Mesendoderm (in vitro differentiated cells): ENCODE results near the gene RPL22L1.
A peak's percentile ranks its signal among the peaks of the same experiment; 100 is the strongest.

Experiments
- DNase-seq: peaks from one replicate; pipeline ENCODE4 v3.0.0; 2013
- H2AK5ac ChIP-seq: 2 replicates; pipeline ENCODE4 v1.6.1; 2013; ENCODE audit warnings: low read length, inconsistent platforms
- H2BK120ac ChIP-seq: 2 replicates; pipeline ENCODE4 v1.6.1; 2013; ENCODE audit warnings: low read depth, mild to moderate bottlenecking, low read length, moderate library complexity, mixed read lengths
- H2BK15ac ChIP-seq: replicated peaks from 2 replicates; pipeline ENCODE4 v1.6.1; 2013; ENCODE audit warnings: low read depth, mild to moderate bottlenecking, moderate library complexity
- H2BK5ac ChIP-seq: 2 replicates; pipeline ENCODE4 v1.6.1; 2013; ENCODE audit warnings: low read length, inconsistent platforms
- H3K18ac ChIP-seq: 2 replicates; pipeline ENCODE4 v1.6.1; 2013; ENCODE audit warnings: mild to moderate bottlenecking, low read length, mixed read lengths
- H3K23ac ChIP-seq: one replicate; pipeline ENCODE4 v1.6.1; 2013; ENCODE audit warnings: low read length
- H3K27ac ChIP-seq: 2 replicates; pipeline ENCODE4 v1.5.1; 2013; ENCODE audit warnings: low read depth, mild to moderate bottlenecking, inconsistent platforms, low read length, moderate library complexity
- H3K27me3 ChIP-seq: 2 replicates; pipeline ENCODE4 v1.6.1; 2013; ENCODE audit warnings: low read length, control low read depth, mild to moderate bottlenecking, inconsistent platforms; ENCODE audit not compliant: insufficient read depth, poor library complexity
- H3K36me3 ChIP-seq: 2 replicates; pipeline ENCODE4 v1.6.1; 2013; ENCODE audit warnings: low read length, inconsistent platforms; ENCODE audit not compliant: control insufficient read depth, insufficient read depth
- H3K4ac ChIP-seq: one replicate; pipeline ENCODE4 v1.6.1; 2013; ENCODE audit warnings: low read depth, mild to moderate bottlenecking, low read length, moderate library complexity
- H3K4me1 ChIP-seq: 2 replicates; pipeline ENCODE4 v1.6.1; 2013; ENCODE audit warnings: low read depth, low read length, inconsistent platforms; ENCODE audit not compliant: control insufficient read depth
- H3K4me2 ChIP-seq: 2 replicates; pipeline ENCODE4 v1.6.1; 2013; ENCODE audit warnings: low read length
- H3K4me3 ChIP-seq: 2 replicates; pipeline ENCODE4 v1.5.1; 2013; ENCODE audit warnings: mild to moderate bottlenecking, low read length
- H3K56ac ChIP-seq: one replicate; pipeline ENCODE4 v1.6.1; 2013; ENCODE audit warnings: low read length
- H3K79me1 ChIP-seq: 2 replicates; pipeline ENCODE4 v1.6.1; 2013; ENCODE audit warnings: low read length, inconsistent platforms
- H3K79me2 ChIP-seq: 2 replicates; pipeline ENCODE4 v1.6.1; 2013; ENCODE audit warnings: mild to moderate bottlenecking, low read length; ENCODE audit not compliant: control insufficient read depth, insufficient read depth
- H3K9ac ChIP-seq: 2 replicates; pipeline ENCODE4 v1.6.1; 2013; ENCODE audit warnings: low read length, inconsistent platforms
- H4K5ac ChIP-seq: one replicate; pipeline ENCODE4 v1.6.1; 2013; ENCODE audit warnings: low read length
- H4K8ac ChIP-seq: one replicate; pipeline ENCODE4 v1.6.1; 2013; ENCODE audit warnings: low read depth, mild to moderate bottlenecking, control low read depth, low read length, moderate library complexity
- WGBS: extraction: QIAGEN DNeasy Blood & Tissue Kit; methylation state at CpG from one replicate; pipeline ENCODE4 v1.1.7; 2013; ENCODE audit warnings: low lambda C conversion rate, missing lambda C conversion rate; ENCODE audit not compliant: insufficient coverage; ENCODE audit errors: extremely low coverage; 5-methylcytosine and 5-hydroxymethylcytosine counted together

RPL22L1 gene

DNA sequence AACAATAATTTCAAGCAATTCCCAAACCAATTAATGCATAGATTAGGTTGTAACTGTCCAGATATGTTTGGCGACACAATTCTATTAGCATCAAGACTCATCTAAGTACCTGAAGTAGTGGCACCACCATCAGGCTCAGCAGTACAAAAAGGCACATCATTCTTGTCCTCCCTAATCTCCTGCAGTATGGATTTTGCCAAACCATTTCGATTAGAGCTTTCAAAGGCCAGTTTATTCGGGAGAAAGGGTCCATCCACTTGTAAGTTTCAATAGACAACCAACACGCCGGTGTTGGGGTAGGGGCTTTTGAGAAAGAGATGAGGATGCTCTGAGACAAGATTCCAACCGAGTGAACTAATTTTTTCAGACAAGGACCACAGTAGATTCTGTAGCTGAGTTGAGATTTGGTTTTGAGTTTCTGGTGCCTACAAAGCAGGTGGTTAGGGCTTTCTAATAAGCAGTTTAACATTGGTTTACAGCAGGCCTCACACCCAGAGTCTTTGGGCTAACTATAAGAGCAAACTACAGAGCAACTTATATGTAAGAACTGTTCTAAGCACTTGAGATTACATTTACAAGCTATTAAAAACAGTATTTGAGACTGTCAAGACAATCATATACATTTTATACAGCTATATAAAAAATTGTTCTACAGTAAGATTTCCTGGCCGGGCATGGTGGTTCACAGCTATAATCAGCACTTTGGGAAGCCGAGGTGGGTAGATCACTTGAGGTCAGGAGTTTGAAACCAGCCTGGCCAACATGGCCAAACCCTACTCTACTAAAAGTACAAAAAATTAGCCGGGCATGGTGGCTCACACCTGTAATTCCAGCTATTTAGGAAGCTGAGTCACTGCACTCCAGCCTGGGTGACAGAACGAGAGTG is 4.5 kb downstream of the RPL22L1 start:
- H3K4ac ChIP-seq = no peak overlapping the region
- H3K79me2 ChIP-seq = peaks cover 23% of the 10 kb centered on the region
- no peak overlapping the region for H3K27ac ChIP-seq
- no peak overlapping the region for H4K8ac ChIP-seq
- H3K9ac ChIP-seq = no peak overlapping the region
- peaks cover 4% of the 10 kb centered on the region for H3K36me3 ChIP-seq
- no peak overlapping the region for H3K23ac ChIP-seq
- no peak overlapping the region for H3K56ac ChIP-seq
- H2BK5ac ChIP-seq = no peak overlapping the region
- no peak overlapping the region for H4K5ac ChIP-seq
- peak; percentile 40 for DNase-seq
- H2BK120ac ChIP-seq = no peak overlapping the region
- H2AK5ac ChIP-seq = no peak overlapping the region
- H3K4me1 ChIP-seq = no peaks in the 10 kb centered on the region
- no peak overlapping the region for H3K18ac ChIP-seq
- H3K79me1 ChIP-seq = peaks cover 4% of the 10 kb centered on the region
- H2BK15ac ChIP-seq = no peak overlapping the region
- H3K27me3 ChIP-seq = no peaks in the 10 kb centered on the region
- no peak overlapping the region for H3K4me2 ChIP-seq
- H3K4me3 ChIP-seq = no peak overlapping the region
- WGBS = no CpG with 5 or more reads among the region's 10 CpGs

DNA sequence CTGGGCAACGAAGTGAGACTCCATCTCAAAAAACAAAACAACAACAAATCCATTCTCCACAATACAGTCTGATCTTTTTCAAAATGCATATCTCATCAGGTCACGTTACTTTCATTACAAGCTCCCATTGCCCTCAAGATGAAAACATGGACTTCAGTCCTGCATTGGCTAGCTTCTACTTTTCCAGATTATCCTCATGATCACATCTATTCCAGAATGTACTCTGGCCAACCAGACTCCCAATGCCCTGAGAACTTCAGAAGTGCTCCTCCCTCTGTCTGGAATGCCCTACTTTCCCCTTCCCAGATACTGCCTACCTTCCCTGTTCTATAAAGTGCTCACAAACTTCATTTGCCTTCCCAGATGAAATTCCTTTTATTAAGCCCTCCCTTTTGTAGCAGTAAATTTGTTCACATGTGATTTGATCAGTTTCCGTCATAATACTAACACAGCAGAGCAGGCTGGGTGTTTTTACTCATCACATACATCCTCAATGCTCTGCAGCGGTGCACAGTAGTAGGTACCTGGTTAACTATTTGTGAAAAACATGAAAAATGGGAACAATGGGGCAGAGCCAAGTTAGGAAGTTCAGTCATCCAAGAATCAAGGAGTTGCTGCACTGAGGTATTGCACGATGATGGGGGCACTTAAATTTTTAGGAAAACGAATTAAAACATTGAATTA is 5.3 kb downstream of the RPL22L1 start:
- peak overlapping the region; percentile 57 for H3K23ac ChIP-seq
- DNase-seq = peak; percentile 64
- no peak overlapping the region for H2AK5ac ChIP-seq
- H2BK5ac ChIP-seq = no peak overlapping the region
- peaks cover 4% of the 10 kb centered on the region for H3K36me3 ChIP-seq
- H2BK15ac ChIP-seq = no peak overlapping the region
- no peak overlapping the region for H3K27ac ChIP-seq
- no peak overlapping the region for H4K8ac ChIP-seq
- no peak overlapping the region for H3K4me2 ChIP-seq
- H3K4ac ChIP-seq = no peak overlapping the region
- H3K56ac ChIP-seq = no peak overlapping the region
- no peak overlapping the region for H2BK120ac ChIP-seq
- no peak overlapping the region for H3K9ac ChIP-seq
- no peaks in the 10 kb centered on the region for H3K27me3 ChIP-seq
- H3K4me3 ChIP-seq = no peak overlapping the region
- H3K79me1 ChIP-seq = peaks cover 2% of the 10 kb centered on the region
- no peaks in the 10 kb centered on the region for H3K4me1 ChIP-seq
- peaks cover 20% of the 10 kb centered on the region for H3K79me2 ChIP-seq
- no peak overlapping the region for H4K5ac ChIP-seq
- no CpG with 5 or more reads among the region's 6 CpGs for WGBS
- H3K18ac ChIP-seq = no peak overlapping the region

DNA sequence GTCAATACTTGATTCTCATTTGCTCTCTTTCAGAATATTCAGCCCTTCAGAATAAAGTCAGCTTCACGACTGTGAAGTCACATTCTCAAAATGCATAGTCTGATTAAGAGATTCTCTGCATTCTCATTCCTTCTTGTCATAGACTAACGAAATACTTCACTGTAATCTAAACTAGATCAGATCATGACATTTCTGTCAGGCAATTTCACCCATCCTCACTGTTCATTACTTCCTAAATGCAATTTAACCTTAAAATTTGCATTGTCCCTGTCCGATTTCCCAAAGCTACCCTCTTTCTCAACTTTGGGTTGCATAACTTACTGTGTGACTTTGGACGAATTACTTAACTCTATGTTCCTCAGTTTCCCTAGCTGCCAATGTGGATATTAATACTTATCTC is 6.2 kb downstream of the RPL22L1 start:
- no peak overlapping the region for H3K4ac ChIP-seq

DNA sequence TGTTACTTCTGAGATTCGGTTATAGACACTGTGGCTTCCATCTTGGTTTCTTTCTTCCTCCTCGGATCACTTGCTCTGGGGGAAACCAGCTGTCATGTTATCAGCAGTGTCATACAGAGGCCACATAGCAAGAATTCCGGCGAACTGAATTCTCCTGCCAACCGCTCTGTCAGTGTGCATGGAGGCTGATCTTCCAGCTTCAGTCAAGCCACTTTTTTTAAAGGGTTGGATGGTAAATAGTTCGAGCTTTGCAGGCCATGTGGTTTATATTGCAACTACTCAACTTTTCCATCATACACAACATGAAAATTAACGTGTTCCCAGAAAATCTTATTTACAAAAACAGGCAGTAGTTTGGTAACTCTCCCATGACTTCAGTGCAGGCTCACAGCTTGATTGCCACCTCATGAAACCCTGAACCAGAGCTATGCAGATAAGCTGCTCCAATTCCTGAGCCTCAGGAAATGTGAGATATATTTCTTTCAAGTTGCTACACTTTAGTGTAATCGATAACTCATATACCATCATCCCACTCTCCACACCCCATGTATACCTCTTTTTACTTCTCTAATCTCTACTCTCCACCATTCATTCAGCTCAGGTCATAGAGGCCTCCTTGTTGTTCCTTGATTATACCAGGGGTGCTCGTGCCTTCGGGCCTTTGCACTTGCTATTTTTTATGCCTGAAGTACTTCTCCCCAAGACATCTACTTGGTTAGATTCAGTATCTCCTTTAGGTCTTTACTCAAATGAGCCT is 7.2 kb downstream of the RPL22L1 start:
- DNase-seq = peak; percentile 67
- Histone ChIP-seq H2BK5ac (no peak overlapping the region), H3K4ac (no peak overlapping the region), H3K79me2 (peaks cover 5% of the 10 kb centered on the region), H3K36me3 (peaks cover 4% of the 10 kb centered on the region), H3K27ac (no peak overlapping the region), H2BK120ac (no peak overlapping the region), H4K8ac (no peak overlapping the region), H3K18ac (no peak overlapping the region), H3K9ac (no peak overlapping the region), H2AK5ac (no peak overlapping the region), H3K23ac (no peak overlapping the region), H3K79me1 (peaks cover 2% of the 10 kb centered on the region), H3K4me1 (no peaks in the 10 kb centered on the region), H4K5ac (no peak overlapping the region), H2BK15ac (no peak overlapping the region), H3K4me3 (no peak overlapping the region), H3K27me3 (no peaks in the 10 kb centered on the region), H3K56ac (no peak overlapping the region), H3K4me2 (no peak overlapping the region)
- WGBS = no CpG with 5 or more reads among the region's 10 CpGs

More for the DNA sequence above, 6.2 kb downstream of the RPL22L1 start:
- H3K27ac ChIP-seq = no peak overlapping the region
- H3K79me1 ChIP-seq = peaks cover 2% of the 10 kb centered on the region
- DNase-seq = no peak
- H4K5ac ChIP-seq = no peak overlapping the region
- H3K18ac ChIP-seq = no peak overlapping the region
- H3K56ac ChIP-seq = no peak overlapping the region
- H3K36me3 ChIP-seq = peaks cover 4% of the 10 kb centered on the region
- H2BK5ac ChIP-seq = no peak overlapping the region
- no CpG with 5 or more reads among the region's 4 CpGs for WGBS
- H3K23ac ChIP-seq = no peak overlapping the region
- H3K4me1 ChIP-seq = no peaks in the 10 kb centered on the region
- H3K4me2 ChIP-seq = no peak overlapping the region
- no peaks in the 10 kb centered on the region for H3K27me3 ChIP-seq
- no peak overlapping the region for H2BK15ac ChIP-seq
- no peak overlapping the region for H2BK120ac ChIP-seq
- H3K9ac ChIP-seq = no peak overlapping the region
- H3K4me3 ChIP-seq = no peak overlapping the region
- no peak overlapping the region for H4K8ac ChIP-seq
- H3K79me2 ChIP-seq = peaks cover 12% of the 10 kb centered on the region
- H2AK5ac ChIP-seq = no peak overlapping the region

DNA sequence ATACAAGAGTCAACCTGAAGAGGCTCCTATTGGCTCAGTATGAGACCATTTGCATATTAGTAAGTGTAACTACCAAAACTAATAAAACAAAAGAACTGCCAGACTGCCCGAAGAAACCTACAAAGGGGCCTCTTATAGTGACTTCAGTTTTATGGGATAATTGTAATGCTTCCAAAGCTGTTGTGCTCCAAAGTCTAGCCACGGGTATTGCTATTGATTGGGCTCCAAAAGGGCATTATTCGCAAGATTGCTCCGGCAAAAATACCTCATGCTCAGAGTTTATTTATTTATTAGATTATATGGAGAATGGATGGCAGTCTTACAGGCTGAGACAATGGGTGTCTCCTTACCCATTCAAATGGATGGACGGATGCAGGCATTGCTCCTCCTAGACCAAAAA is 11.4 kb downstream of the RPL22L1 start:
- Histone ChIP-seq H3K9ac (no peak overlapping the region), H3K23ac (no peak overlapping the region), H3K4me2 (no peak overlapping the region), H2BK15ac (no peak overlapping the region), H4K5ac (no peak overlapping the region), H3K4me3 (no peak overlapping the region), H2BK120ac (no peak overlapping the region), H2BK5ac (no peak overlapping the region), H3K36me3 (no peaks in the 10 kb centered on the region), H3K18ac (no peak overlapping the region), H3K4me1 (no peaks in the 10 kb centered on the region), H2AK5ac (no peak overlapping the region), H3K27ac (no peak overlapping the region), H3K79me1 (no peaks in the 10 kb centered on the region), H3K56ac (no peak overlapping the region), H3K27me3 (no peaks in the 10 kb centered on the region), H3K79me2 (no peaks in the 10 kb centered on the region), H3K4ac (no peak overlapping the region), H4K8ac (no peak overlapping the region)
- no CpG with 5 or more reads among the region's 5 CpGs for WGBS
- DNase-seq = no peak
